Measurements from ENCODE around the gene INTS1.
"Not testable (repeated sequence)": the region's sequence is repeated elsewhere in the genome, so short reads cannot be mapped to it uniquely, and the experiment has no call there.

INTS1 gene

GRCh38 chr7:1531263-1531978 is 27.2 kb upstream of the INTS1 start:
- DNase-seq: peak; percentile 43

GRCh38 chr7:1530946-1531262 is 26.7 kb upstream of the INTS1 start:
- DNase-seq: no peak

DNA sequence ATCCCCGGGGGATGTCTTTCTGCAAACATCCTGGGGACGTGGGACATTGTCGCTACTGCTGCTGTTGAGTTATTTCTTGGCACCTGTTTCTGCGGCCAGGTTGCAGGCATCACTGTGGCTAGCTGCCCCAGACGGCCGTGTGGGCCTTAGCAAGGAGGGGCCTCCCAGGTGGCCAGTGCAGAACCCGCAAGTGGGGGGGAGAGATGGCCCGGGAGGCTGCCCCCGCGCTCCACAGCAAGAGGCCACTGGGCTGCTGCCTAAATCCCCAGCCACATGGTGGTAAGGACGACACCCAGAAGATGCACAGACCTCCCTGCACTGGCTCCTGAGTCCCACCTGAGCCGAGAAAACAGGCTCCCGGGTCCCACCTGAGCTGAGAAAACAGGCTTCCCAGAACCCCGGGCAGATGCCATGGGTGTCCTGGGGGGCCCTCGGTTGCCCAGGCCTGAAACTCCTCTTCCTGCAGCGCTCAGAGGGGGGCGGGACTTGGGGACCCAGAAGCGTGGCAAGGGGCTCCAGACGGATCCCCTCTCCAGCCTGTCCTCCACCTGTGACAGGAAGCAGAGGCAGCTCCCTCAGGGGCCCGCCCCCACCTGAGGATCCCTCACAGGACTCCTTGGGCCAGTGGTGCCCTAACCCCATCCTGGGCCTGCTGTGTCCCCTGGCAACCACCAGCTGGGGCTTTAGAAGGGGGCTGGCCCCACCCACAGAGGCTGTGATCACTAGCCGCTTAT is 25.4 kb upstream of the INTS1 start:
- DNase-seq: no peak

GRCh38 chr7:1526271-1526754 is 22.1 kb upstream of the INTS1 start:
- peak; percentile 33 for DNase-seq

DNA sequence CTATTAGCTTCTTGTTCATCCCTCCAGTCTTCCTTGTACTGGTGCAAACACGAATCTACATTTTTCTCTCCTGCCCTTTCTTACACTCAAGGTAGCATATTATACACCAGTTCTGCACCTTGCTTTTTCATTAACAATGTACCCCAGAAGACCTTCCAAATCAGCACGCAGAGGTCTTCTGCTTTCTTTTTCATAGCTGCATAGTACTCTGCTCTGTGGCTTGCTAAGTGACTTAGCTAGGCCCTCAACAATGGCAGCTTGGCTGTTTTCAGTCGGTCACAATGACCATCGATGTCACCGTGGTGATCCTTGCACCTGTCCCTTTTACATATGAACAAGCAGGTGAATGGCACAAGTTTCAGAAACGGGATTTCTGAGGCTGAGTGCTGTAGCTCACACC is 21.2 kb upstream of the INTS1 start:
- DNase-seq: no peak

GRCh38 chr7:1523844-1524243 is 19.7 kb upstream of the INTS1 start:
- no peak for DNase-seq

- no peak for DNase-seq
Observed at GRCh38 chr7:1523208-1523607, 19.0 kb upstream of the INTS1 start.

DNA sequence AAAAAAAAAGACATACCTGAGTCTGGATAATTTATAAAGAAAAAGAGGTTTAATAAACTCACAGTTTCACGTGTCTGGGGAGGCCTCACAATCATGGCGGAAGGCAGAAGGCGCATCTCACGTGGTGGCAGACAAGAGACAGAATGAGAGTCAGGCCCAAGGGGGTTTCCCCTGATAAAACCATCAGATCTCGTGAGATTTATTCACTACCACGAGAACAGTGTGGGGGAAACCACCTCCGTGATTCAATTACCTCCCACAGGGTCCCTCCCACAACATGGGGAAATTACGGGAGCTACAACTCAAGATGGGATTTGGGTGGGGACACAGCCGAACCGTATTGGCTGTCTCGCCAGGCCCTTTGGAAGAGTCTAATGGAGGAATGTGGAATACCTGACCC is 17.3 kb upstream of the INTS1 start:
- no peak for DNase-seq

DNA sequence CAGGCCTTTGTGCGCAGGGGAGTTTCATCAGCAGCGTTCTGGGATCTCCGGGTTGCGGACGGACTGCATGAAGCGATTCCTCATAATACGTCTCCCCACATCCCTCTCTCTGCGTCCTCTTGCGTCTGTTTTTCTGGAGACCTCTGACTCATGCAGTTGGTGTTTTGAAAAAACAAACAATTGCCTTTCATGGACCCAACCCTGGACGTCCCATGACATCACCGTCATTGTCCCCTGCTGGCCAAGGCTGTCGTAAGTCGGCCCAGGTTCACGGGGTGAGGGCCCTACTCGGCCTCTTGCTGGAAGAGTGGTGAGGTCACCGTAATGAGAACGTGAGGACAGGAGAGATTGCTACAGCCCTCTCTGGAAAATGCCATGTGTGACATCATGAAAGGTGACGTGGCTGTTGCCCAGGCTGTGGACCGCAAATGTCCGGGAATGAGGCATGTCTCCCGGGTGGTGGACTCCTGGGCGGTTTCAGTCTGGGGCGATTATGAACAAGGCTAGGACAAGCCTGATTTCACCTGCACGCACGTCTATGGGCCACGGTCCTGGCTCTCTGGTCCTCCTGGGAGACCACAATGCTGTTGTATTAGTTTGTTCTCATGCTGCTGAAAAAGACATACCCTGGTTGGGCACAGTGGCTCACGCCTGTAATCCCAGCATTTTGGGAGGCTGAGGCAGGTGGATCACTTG is 16.5 kb upstream of the INTS1 start:
- peak; percentile 86 for DNase-seq

- DNase-seq: not testable (repeated sequence)
Observed at GRCh38 chr7:1519322-1519922, 15.2 kb upstream of the INTS1 start.

- DNase-seq: no peak
Observed at GRCh38 chr7:1516586-1517251, 12.5 kb upstream of the INTS1 start.

DNA sequence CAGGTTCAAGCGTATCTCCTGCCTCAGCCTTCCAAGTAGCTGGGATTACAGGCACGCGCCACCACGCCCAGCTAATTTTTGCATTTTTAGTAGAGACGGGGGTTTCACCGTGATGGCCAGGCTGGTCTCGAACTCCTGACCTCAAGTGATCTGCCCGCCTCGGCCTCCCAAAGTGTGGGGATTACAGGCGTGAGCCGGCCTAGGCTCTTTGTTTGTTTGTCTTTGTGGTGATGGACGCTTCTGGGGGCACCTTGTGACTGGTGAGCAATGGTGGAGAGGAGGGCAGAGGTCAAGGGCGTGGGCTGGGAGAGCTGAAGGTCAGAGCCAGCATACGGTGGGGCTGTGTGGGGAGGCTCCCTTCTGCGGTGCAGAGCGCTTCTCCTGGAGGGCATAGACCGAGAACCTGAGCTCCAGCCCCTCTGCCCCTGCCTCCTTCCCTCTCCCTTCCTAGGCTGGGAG is 11.3 kb upstream of the INTS1 start:
- not testable (repeated sequence) for DNase-seq

DNA sequence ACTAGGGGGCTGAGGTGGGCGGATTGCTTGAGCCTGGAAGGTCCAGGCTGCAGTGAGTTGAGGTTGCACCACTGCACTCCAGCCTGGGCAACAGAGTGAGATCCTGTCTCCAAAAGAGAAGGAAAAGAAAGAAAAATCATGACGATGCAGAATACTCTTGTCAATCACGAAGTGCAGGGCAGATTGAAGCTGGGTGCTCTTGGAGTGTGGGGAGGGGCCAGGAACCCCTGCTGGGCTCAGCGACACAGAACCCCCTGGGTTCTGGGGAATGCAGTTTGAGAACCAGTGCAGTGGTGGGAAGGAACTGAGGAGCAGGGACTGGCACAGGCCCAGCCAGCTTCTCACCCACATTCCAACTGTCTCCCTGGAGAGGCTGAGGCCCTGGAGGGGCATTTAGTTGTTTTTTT is 10.8 kb upstream of the INTS1 start:
- DNase-seq: peak; percentile 50

DNA sequence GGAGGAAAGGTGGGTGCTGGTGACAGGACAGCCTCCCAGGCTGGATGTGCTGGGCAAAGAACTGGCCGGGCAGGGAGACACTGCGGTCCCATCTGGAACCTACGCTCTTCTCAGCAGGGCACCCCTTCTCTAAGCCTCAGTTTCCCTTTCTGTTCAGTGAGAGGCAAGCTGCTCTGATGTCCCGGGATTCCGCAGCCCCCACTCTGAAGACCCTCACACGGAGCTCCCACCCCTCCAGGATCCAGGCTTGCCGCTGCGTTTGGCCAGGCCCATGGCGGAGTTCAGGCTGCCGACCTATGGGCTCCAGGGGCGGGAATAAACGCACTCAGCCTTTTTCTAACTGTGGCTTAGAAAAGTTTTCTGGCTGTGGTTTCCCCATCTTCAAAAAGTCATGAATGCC is 10.2 kb upstream of the INTS1 start:
- DNase-seq: no peak

DNA sequence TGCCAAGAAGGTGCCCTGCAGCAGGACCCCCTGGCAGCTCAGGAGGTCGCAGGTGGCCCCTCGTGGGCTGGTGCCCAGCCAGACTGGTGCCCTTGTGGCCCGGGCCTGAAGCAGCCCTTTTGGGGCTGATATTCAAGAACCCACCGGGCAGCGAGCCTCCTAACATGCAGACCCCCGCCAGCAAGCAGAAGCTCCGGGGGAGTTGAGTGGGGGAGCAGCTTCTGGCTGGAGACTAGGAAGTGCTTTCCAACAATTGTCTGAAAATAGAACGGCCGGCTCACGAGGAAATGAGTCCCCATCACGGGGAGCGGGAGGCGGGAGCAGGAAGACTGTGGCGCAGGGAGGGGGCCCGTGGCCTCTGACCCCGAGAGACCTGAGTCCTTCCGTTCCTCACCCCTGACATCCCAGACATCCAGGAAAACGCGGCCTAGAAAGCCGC is 9.5 kb upstream of the INTS1 start:
- no peak for DNase-seq

DNA sequence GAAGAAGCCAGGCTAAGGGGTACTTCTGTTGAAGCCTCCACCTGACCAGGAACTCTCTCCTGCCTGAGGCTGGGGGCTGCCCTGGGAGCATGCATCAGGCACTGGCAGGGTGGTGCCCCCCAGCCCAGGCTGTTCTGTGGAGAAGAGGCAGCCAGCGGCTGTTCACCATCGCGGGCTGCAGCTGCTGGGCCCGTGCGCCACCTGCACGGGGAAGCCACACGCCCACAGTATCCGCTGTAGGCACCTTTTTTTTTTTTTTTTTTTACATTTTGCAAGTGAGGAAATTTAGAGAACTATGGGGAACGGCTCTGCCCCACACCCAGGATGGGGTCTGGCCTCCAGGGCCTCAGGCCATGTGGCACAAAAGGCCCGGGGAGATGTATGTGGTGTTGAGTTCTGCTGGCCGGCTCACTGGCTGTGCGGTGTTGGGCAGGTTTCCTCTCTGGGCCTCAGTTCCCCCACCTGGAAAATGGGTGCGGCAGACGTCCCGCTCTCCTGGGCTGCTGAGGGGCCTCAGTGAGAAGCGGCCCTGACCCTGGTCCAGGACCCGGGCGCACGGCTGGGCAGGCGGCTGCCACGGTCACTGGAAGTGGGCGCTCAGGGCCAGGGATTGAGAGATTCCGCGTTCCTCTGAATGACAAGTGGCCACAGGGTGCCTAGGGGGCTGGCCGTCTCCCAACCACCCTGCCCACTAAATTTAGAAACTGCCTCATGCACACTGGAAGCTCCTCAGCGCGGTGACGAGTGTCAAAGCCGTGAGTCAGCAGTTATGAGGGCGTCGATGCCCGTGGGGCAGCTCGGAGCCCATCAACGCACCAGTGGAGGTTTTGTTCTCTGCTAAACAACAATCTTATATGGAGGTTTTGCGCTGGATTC is 8.8 kb upstream of the INTS1 start:
- DNase-seq: peak; percentile 96

DNA sequence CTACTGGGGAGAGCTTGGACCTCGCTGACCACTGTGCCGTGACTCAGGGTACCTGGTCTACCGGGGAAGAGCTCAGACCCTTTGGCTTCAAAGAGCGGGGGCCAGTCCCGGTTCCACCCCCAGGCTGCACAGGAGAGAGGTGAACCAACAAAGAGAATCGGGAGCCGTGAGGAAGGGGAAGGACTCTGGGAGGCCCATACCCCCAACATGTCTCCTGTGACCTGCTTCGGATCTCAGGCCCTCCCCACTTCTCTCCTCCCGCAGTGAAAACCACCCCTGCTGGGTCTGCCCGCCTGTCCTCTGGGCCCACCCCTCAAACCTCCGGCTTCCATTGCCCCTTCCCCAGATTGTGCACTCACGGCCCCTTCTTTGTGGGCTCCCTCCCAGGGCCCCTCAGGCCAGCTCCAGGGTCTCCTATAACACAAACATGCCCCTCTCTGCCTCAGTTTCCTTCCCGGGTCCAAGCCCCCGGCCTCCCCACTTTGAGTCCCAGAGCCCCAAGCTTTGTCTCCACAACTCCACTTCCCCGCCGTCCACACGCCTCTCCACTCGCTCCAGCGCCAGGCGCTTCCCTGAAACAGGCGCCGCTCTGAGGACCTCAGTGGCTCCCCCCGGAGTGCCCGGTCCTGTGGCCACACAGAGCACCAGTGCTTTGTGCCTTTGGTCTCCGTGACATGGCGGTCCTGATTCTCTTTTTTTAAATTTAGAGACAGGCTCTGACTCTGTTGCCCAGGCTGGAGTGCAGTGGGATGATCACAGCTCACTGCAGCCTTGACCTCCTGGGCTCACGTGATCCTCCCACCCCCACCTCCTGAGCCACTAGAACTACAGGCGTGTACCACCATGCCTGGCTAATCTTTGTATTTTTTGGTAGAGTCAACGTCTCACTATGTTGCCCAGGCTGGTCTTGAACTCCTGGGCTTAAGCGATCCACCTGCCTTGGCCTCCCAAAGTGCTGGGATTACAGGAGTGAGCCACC is 7.5 kb upstream of the INTS1 start:
- no peak for DNase-seq

DNA sequence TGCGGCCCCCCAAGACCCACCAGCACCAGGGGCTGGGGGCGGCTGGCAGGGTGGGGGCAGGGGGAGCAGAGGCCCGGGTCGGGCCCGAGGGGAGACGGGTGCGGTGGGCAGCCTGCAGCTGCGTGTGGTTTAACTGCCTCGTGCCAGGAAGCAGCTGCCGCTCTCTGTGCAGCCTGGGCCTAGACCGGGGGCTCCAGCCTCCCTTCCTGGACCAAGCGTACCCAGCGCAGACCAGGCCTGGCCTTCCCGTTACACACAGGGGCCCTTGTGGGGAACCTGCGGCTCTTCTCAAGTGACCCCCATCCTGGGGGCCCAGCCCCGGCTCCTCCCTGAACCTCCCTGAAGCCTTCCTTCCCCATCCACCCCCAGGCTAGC is 6.6 kb upstream of the INTS1 start:
- DNase-seq: no peak

GRCh38 chr7:1509226-1509625 is 5.0 kb upstream of the INTS1 start:
- no peak for DNase-seq

- DNase-seq: no peak
Observed at GRCh38 chr7:1508277-1508758, 4.1 kb upstream of the INTS1 start.

All from EL (cell line).